Measurements from ENCODE around the gene CSMD2.

CSMD2 gene

GRCh38 chr1:33575324-33575879, 589.6 kb downstream of the CSMD2 start:
- no peak for DNase-seq

- no peak for DNase-seq
Measured at GRCh38 chr1:33573661-33574060, 591.4 kb downstream of the CSMD2 start.

- DNase-seq = no peak
Measured at GRCh38 chr1:33572387-33572786, 592.6 kb downstream of the CSMD2 start.

GRCh38 chr1:33569331-33569730, 595.7 kb downstream of the CSMD2 start:
- DNase-seq = no peak

GRCh38 chr1:33563699-33564098, 601.3 kb downstream of the CSMD2 start:
- no peak for DNase-seq

GRCh38 chr1:33562563-33562962, 602.5 kb downstream of the CSMD2 start:
- DNase-seq = no peak

DNA sequence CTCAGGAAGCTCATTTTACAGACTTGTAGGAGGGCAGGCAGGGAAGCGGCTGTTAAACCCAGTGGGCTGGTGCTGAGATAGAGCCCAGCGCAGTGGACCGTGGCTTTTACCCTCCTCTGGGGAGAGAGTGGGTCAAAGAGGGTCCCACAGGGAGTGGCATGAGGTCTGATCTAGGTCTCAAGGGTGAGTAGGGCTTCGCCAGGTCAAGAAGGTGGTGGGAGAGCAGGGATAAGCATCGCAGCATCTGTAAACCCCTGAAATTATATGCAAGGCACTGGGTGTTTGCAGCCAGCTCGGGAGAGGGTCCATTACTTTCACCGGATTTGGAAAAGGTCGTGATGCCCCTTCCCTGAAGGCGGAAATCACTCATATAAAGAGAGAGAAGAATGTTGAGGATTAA, 603.5 kb downstream of the CSMD2 start:
- no peak for DNase-seq

- DNase-seq = no peak
Measured at GRCh38 chr1:33560680-33561079, 604.4 kb downstream of the CSMD2 start.

DNA sequence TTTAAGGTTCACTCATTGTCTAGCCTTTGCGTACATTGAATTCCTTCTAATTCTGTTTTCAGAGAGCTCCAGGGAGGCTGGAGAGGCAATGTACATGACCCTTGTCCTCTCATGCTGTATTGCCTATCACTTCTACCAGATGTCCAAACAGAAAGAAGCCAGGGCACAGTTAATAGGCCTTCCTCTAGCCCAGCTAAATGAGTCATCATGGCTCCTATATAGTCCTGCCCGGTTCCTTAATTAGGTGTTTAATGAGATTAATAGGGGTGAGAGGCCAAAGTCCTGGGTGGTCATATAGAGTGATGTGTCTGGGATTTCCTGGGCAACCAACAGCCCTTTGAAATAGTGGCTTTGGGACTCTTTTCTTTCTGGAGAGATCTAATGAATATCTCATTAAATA, 616.3 kb downstream of the CSMD2 start:
- no peak for DNase-seq

- DNase-seq = no peak
Measured at GRCh38 chr1:33548319-33548718, 616.7 kb downstream of the CSMD2 start.

DNA sequence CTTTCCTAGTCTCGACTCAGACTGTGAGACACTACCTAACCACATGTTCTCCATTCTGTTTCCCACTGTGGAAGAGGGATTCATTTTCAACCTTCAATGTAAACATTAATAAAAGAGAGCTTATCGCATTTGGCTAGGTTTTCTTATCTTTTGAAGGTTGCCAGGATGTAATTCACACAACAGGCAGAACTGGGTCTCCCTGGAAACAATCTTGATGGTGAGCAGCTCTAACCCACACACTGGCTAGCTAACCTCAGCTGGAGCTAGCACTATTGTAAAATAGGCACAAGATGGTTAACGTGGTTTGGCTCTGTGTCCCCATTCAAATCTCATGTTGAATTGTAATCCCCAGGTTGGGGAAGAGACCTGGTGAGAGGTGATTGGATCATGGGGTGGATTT, 617.5 kb downstream of the CSMD2 start:
- no peak for DNase-seq

DNA sequence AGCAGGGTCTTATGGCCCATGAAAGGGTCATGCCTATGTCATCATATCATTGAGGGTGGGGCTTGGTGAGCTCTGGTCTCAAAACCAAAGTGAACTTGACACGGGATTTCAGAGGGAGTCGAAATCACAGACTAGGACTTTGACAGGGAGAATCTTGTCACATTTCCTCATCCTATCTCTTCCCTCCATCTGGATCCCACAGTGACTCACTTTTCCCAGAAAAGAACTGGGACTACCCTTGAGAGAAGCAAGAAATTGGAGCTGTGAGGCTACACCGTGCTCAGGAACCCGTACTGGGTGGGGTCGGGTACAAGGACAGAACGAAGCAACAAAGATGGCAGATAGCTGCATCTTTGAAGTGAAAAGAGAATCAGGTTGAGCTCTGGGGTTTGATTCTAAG, 623.1 kb downstream of the CSMD2 start:
- DNase-seq = no peak

GRCh38 chr1:33537885-33538284, 627.1 kb downstream of the CSMD2 start:
- DNase-seq = no peak

DNA sequence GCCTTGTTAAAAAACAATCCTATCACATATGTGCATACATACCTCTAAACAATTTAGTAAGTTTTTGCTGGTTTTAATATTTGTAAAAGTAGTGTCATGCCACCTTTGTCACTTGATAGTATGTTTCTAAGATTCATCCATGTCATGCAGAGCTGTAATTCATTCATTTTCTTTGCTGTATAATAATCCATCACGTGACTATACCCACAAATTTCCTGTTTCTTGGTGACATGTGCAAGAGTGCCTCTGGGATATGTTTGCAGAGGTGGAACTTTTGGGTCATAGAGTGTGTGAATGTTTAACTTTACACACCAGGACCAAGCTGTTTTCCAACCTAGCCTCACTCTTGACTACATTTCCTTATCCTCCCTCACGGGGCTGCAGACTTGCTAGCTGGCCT, 629.7 kb downstream of the CSMD2 start:
- DNase-seq = no peak

DNA sequence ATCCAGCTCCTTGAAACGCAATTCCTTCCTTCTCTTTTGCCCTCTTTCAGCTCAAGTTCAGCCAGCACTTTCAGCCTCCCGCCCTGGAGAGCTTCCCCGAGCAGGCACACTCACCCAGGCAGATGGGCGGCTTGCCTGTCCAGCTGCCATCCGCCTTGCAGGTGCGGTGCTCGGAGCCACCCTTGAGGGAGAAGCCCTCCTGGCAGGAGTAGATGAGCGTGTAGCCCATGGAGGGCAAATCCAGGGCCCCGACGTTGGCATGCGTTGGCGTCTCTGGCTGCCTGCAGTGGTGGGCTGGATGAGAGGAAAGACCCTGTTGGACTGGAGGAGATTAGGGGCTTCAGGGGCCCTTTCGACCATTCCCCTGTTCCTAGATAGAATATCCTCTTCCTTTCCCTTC, 632.1 kb downstream of the CSMD2 start:
- no peak for DNase-seq

DNA sequence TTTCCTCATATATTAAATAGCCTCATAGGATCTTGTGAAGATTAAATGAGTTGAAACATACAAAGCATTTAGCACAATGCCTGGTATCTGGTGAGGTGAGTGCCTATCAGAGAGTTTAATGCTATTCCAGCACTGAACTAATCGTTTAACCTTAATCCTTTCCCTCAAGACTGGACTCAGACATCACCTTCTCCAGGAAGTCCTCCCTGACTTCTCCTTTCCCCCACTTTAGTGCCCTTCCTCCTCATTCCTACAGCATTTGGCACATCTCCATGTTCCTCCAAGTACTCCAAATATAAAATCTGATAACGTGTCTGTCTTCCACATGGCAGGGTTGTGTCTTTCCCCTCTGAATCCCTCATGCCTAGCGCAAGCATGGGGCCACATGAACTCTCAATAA, 632.8 kb downstream of the CSMD2 start:
- DNase-seq = no peak

DNA sequence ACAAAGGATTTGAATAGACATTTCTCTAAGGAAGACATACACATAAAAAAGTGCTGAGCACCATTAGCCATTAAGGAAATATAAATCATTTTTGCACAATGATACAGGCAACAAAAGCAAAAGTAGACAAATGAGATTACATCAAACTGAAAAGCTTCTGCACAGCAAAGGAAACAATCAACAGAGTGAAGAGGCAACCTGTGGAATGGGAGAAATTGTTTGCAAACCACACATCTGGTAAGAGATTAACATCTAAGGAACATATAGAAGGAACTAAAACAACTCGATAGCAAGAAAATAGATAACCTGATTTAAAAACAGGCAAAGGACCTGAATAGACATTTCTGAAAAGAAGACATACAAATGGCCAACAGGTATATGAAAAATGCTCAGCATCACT, 635.1 kb downstream of the CSMD2 start:
- no peak for DNase-seq

DNA sequence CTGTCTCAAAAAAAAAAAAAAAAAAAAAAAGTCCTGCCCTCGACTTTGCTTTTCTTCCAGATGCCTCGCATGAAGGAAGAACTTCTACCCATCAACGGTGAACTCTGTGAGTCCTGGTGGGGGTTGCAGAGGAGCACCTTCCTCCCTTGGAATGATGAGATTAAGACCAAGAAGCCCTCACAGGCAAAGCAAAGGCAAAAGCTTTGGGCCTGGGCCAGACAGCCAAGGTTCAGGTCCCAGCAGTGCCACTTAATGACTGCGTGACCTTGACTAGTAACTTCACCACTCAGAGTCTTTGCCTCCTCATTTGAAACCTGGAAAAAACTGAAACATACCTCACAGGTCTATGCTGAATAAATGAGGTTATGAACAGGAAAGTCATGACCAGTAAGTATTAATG, 637.1 kb downstream of the CSMD2 start:
- no peak for DNase-seq

GRCh38 chr1:33524586-33524985, 640.4 kb downstream of the CSMD2 start:
- no peak for DNase-seq

- no peak for DNase-seq
Measured at GRCh38 chr1:33519240-33519884, 645.7 kb downstream of the CSMD2 start.

DNA sequence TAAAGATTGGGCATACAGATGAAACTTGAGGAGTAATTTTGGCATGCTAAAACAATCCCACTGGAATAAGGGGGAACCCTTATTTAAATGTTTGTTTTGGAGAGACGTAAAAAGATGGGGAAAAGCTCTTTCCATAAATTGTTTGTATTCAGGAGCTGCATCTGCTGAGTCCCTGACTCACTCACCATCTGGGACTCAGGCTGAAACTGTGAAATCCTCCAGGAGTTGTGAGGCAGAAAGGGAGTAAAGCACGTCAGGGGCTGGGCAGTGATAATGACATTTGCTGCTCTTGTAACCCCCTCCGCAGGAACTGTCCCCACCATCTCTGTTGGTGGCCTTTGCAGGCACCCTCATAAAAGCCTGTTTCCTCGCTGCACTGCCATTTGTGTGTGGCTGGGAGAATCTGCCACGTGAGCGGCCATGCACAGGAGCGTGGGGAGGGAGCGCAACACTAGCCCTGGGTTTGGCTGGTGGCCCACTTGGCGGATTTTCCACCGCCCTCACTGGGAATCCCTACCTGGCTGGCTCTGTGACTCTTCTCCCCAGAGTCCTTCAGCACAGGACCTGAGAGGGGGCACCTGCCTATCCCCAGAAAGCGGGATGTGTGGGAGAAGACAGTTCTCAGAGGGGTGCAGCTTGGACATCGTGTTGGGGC, 647.3 kb downstream of the CSMD2 start:
- no peak for DNase-seq

DNA sequence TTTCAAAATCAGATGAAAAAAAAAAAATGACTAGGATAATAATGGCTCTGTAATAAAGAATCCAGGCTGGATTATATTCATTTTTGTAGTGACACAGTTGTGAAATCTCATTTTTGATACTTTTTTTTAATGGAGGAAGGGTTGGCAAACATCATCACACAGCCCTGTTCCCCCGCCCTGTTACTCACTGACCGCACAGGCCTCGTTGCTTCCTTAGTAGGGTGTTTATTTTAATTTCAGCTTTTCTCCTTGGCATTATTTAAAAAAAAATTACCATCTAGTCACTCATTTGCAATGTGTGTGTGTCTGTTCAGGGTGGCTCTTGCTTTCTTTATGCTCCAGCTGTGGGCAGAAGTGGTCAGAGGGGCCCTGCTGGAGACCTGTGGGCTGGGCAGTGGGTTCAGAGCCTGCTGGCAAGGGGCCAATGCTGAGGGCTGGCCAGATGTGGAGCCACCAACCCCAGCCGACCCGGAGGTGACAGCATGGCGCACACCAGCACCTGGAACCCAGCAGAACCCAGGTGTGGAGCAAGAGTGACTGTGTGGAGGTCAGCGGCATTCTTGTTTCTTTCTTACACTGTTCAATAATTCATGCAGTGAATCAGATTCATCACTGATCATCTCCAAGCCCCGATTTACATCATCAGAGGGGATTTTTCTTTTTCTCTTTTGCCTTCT, 648.0 kb downstream of the CSMD2 start:
- DNase-seq = no peak

GRCh38 chr1:33516428-33516827, 648.6 kb downstream of the CSMD2 start:
- no peak for DNase-seq

GRCh38 chr1:33515607-33516006, 649.4 kb downstream of the CSMD2 start:
- no peak for DNase-seq
